Stimulated activated CD4-positive, alpha-beta T cell treated with anti-CD3 and anti-CD28 coated beads, Interleukin-2, amount 100 ng/mL, for 48 hours (primary cell): ENCODE measurements around the gene LMO2.

Source experiments
- DNase-seq, 2 donors: peaks; one replicate each; pipeline ENCODE4 v3.0.0-alpha.2; 2020

The LMO2 gene

GRCh38 chr11:33913991-33914390 is 22.1 kb upstream of the LMO2 start:
- DNase-seq = no peak

GRCh38 chr11:33912405-33913361 is 20.8 kb upstream of the LMO2 start:
- DNase-seq = no peak

- DNase-seq = no peak
These were observed 19.1 kb upstream of the LMO2 start for GRCh38 chr11:33910958-33911339.

GRCh38 chr11:33910296-33910957 is 18.6 kb upstream of the LMO2 start:
- no peak for DNase-seq

GRCh38 chr11:33909552-33909951 is 17.7 kb upstream of the LMO2 start:
- no peak for DNase-seq

GRCh38 chr11:33909150-33909549 is 17.3 kb upstream of the LMO2 start:
- DNase-seq = no peak

GRCh38 chr11:33907421-33907820 is 15.5 kb upstream of the LMO2 start:
- no peak for DNase-seq

- no peak for DNase-seq
These were observed 14.8 kb upstream of the LMO2 start for GRCh38 chr11:33906484-33907186.

- DNase-seq = no peak
These were observed 12.2 kb upstream of the LMO2 start for GRCh38 chr11:33904102-33904501.

- DNase-seq = no peak
These were observed 8.4 kb upstream of the LMO2 start for GRCh38 chr11:33900159-33900840.

GRCh38 chr11:33899400-33900037 is 7.6 kb upstream of the LMO2 start:
- no peak for DNase-seq

- DNase-seq = no peak
These were observed 7.1 kb upstream of the LMO2 start for GRCh38 chr11:33898957-33899356.

- no peak for DNase-seq
These were observed 6.0 kb upstream of the LMO2 start for GRCh38 chr11:33897761-33898375.

- DNase-seq = no peak
These were observed 5.0 kb upstream of the LMO2 start for GRCh38 chr11:33896911-33897310.

- DNase-seq = no peak
These were observed 3.9 kb upstream of the LMO2 start for GRCh38 chr11:33895752-33896137.

GRCh38 chr11:33894398-33894746 is 2.5 kb upstream of the LMO2 start:
- no peak for DNase-seq

- DNase-seq = peak; percentile 57 to 60
These were observed 2.0 kb upstream of the LMO2 start for GRCh38 chr11:33893711-33894397.

GRCh38 chr11:33892906-33893594 is 1.2 kb upstream of the LMO2 start:
- no peak for DNase-seq

- no peak for DNase-seq
These were observed 2.0 kb downstream of the LMO2 start for GRCh38 chr11:33889821-33890378.

- no peak for DNase-seq
These were observed 2.6 kb downstream of the LMO2 start for GRCh38 chr11:33889296-33889695.

GRCh38 chr11:33887886-33888285 is 4.0 kb downstream of the LMO2 start:
- DNase-seq = no peak
